SU-DHL-6 (cell line): ENCODE measurements around the gene PTPRG.

Experiments
- EZH2phosphoT487 ChIP-seq: fragments of 200-600 bp; sonication (generic), shearing (Covaris generic); conservative IDR thresholded peaks from 2 replicates; pipeline ENCODE4 v1.6.1; 2018; ENCODE audit warnings: mild to moderate bottlenecking, antibody characterized with exemption, low read length, moderate library complexity, mixed read lengths
- TF ChIP-seq, protein P1 (sequence below): fragments of 200-600 bp; sonication (generic); IDR thresholded peaks from one replicate; pipeline ENCODE4 v1.5.1; 2017; ENCODE audit warnings: antibody characterized with exemption, mild to moderate bottlenecking, low read length, moderate library complexity; ENCODE audit not compliant: insufficient read depth, poor library complexity, severe bottlenecking

DNA sequence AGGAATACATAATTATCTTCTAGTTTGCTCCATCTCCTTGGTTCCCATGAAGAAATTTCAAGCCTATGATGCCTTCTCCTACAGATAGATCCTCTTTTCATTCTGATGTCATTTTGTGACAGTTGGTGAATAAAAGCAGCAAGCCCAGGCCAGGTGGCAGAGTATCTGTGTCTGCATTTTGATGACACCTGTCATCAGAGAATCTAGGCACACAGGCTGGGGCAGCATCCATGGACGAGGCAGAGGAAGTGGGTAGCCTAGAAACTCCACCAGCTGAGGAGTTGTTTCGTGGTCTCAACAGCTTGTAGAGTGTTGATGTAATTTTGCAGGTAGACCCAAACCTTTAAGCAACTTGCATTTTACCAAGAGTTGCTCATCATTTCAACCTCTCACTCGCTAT, 542.2 kb downstream of the PTPRG start:
- TF ChIP-seq, protein P1, sequence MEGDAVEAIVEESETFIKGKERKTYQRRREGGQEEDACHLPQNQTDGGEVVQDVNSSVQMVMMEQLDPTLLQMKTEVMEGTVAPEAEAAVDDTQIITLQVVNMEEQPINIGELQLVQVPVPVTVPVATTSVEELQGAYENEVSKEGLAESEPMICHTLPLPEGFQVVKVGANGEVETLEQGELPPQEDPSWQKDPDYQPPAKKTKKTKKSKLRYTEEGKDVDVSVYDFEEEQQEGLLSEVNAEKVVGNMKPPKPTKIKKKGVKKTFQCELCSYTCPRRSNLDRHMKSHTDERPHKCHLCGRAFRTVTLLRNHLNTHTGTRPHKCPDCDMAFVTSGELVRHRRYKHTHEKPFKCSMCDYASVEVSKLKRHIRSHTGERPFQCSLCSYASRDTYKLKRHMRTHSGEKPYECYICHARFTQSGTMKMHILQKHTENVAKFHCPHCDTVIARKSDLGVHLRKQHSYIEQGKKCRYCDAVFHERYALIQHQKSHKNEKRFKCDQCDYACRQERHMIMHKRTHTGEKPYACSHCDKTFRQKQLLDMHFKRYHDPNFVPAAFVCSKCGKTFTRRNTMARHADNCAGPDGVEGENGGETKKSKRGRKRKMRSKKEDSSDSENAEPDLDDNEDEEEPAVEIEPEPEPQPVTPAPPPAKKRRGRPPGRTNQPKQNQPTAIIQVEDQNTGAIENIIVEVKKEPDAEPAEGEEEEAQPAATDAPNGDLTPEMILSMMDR: no peak
- TF ChIP-seq EZH2phosphoT487: no peak
